IMR-90 (cell line): ENCODE data around the gene CSAD. TPM values are rescaled to one million over a fixed set of nuclear protein-coding genes. Genes with fewer than 3 reads are reported as not detected.

Experiments
- ATAC-seq: fragments of 200-7000 bp; cut with Tn5 transposase; 2 replicates; pipeline ENCODE4 v1.9.1; 2020; ENCODE audit warnings: low read depth, mild to moderate bottlenecking, moderate library complexity
- BruUV-seq: library from RNA; stranded (reverse); fragments of 400-500 nt; replicated peaks from 2 replicates; lab custom pipeline; 2021; lab: Mats Ljungman, UMichigan
- CTCF ChIA-PET: fragments of 300-600 bp; formaldehyde crosslinking; extraction: SDS; loops from one replicate; lab custom pipeline; 2021; ENCODE audit warnings: antibody characterized with exemption; lab: Yijun Ruan, JAX
- POLR2A ChIA-PET: fragments of 300-600 bp; sonication (Branson Sonifier 250); formaldehyde crosslinking; loops from one replicate; lab custom pipeline; 2022; ENCODE audit warnings: antibody characterized with exemption; ENCODE audit not compliant: unreplicated experiment; lab: Charles Lee
- DNase-seq: peaks from one replicate; pipeline ENCODE4 v3.0.0; 2013
- H2AFZ ChIP-seq: replicated peaks from 2 replicates; pipeline ENCODE3; 2013; ENCODE audit warnings: low read length, mild to moderate bottlenecking; ENCODE audit not compliant: poor library complexity
- H2AK5ac ChIP-seq: 2 replicates; pipeline ENCODE4 v1.6.1; 2013; ENCODE audit warnings: low read depth, low read length, inconsistent platforms
- H2AK9ac ChIP-seq: replicated peaks from 2 replicates; pipeline ENCODE3; 2013; ENCODE audit warnings: mild to moderate bottlenecking, low read depth, low read length, moderate library complexity; ENCODE audit not compliant: poor library complexity
- H2BK120ac ChIP-seq: 2 replicates; pipeline ENCODE4 v1.6.1; 2013; ENCODE audit warnings: low read depth, low read length, inconsistent platforms
- H2BK15ac ChIP-seq: 3 replicates; pipeline ENCODE4 v1.6.1; 2013; ENCODE audit warnings: low read depth, low read length, inconsistent platforms
- H2BK20ac ChIP-seq: 2 replicates; pipeline ENCODE4 v1.6.1; 2013; ENCODE audit warnings: low read depth, mild to moderate bottlenecking, inconsistent platforms, low read length, moderate library complexity
- H2BK5ac ChIP-seq: 2 replicates; pipeline ENCODE4 v1.6.1; 2013; ENCODE audit warnings: mild to moderate bottlenecking, low read depth, low read length, inconsistent platforms; ENCODE audit not compliant: poor library complexity, severe bottlenecking
- H3K14ac ChIP-seq: replicated peaks from 2 replicates; pipeline ENCODE4 v1.6.1; 2013; ENCODE audit warnings: low read depth, low read length, inconsistent platforms
- H3K18ac ChIP-seq: 2 replicates; pipeline ENCODE4 v1.6.1; 2013; ENCODE audit warnings: low read depth, low read length, control low read depth
- H3K23ac ChIP-seq: 2 replicates; pipeline ENCODE4 v1.6.1; 2013; ENCODE audit warnings: low read depth, low read length, inconsistent platforms
- H3K27ac ChIP-seq: 2 replicates; pipeline ENCODE4 v1.5.1; 2013; ENCODE audit warnings: mild to moderate bottlenecking, control low read depth, low read length; ENCODE audit not compliant: insufficient read depth
- H3K27me3 ChIP-seq: 2 replicates; pipeline ENCODE4 v1.6.1; 2013; ENCODE audit warnings: low read length; ENCODE audit not compliant: control insufficient read depth, insufficient read depth
- H3K36me3 ChIP-seq: 2 replicates; pipeline ENCODE4 v1.6.1; 2013; ENCODE audit warnings: low read length, mixed read lengths; ENCODE audit not compliant: control insufficient read depth, insufficient read depth
- H3K4ac ChIP-seq: 2 replicates; pipeline ENCODE4 v1.6.1; 2013; ENCODE audit warnings: low read depth, low read length, inconsistent platforms
- H3K4me1 ChIP-seq: 2 replicates; pipeline ENCODE4 v1.6.1; 2013; ENCODE audit warnings: low read length, mixed read lengths; ENCODE audit not compliant: control insufficient read depth, insufficient read depth
- H3K4me2 ChIP-seq: 2 replicates; pipeline ENCODE4 v1.6.1; 2013; ENCODE audit warnings: low read depth, mild to moderate bottlenecking, control low read depth, low read length, moderate library complexity
- H3K4me3 ChIP-seq: 2 replicates; pipeline ENCODE4 v1.5.1; 2013; ENCODE audit warnings: low read depth, mild to moderate bottlenecking, control low read depth, low read length, moderate library complexity; ENCODE audit not compliant: insufficient read depth
- H3K56ac ChIP-seq: 2 replicates; pipeline ENCODE4 v1.6.1; 2013; ENCODE audit warnings: low read length, inconsistent platforms; ENCODE audit not compliant: insufficient read depth; ENCODE audit errors: extremely low read depth
- H3K79me1 ChIP-seq, 2 experiments: 2 replicates each; pipeline ENCODE4 v1.6.1; 2013; ENCODE audit warnings: low read length in 2 of 2, inconsistent platforms in 1 of 2, low read depth in 1 of 2
- H3K9ac ChIP-seq: 2 replicates; pipeline ENCODE4 v1.6.1; 2013; ENCODE audit warnings: low read depth, low read length, control low read depth
- H3K9me1 ChIP-seq: 2 replicates; pipeline ENCODE4 v1.6.1; 2013; ENCODE audit warnings: low read length, inconsistent platforms; ENCODE audit not compliant: insufficient read depth
- H3K9me3 ChIP-seq: 2 replicates; pipeline ENCODE4 v1.6.1; 2013; ENCODE audit warnings: low read length; ENCODE audit not compliant: control insufficient read depth, insufficient read depth
- H4K20me1 ChIP-seq: 2 replicates; pipeline ENCODE4 v1.6.1; 2013; ENCODE audit warnings: low read length, inconsistent platforms; ENCODE audit not compliant: insufficient read depth
- H4K5ac ChIP-seq: 2 replicates; pipeline ENCODE4 v1.6.1; 2013; ENCODE audit warnings: mild to moderate bottlenecking, low read depth, low read length, control low read depth
- H4K8ac ChIP-seq, 2 experiments: 2 replicates each; pipeline ENCODE4 v1.6.1; 2013; ENCODE audit warnings: low read depth in 2 of 2, low read length in 2 of 2, control low read depth in 1 of 2, inconsistent platforms in 1 of 2
- H4K91ac ChIP-seq: 2 replicates; pipeline ENCODE4 v1.6.1; 2013; ENCODE audit warnings: low read depth, low read length, inconsistent platforms; ENCODE audit not compliant: insufficient read depth
- MAFK ChIP-seq: IDR thresholded peaks from 2 replicates; pipeline ENCODE4 v1.6.1; 2012; ENCODE audit warnings: low read depth, low read length, improper control_type of control experiment
- MAZ ChIP-seq: IDR thresholded peaks from 2 replicates; pipeline ENCODE4 v1.6.1; 2012; ENCODE audit warnings: low read depth, mild to moderate bottlenecking, low read length, improper control_type of control experiment, moderate library complexity, borderline replicate concordance
- WGBS, 2 experiments: methylation state at CpG; one replicate each; pipeline versions ENCODE4 v1.1.5 to v1.1.7; 2013; ENCODE audit warnings: missing lambda C conversion rate in 2 of 2; ENCODE audit not compliant: insufficient read length in 1 of 2; ENCODE audit errors: extremely low coverage in 2 of 2; 5-methylcytosine and 5-hydroxymethylcytosine counted together
- dilution Hi-C: fragments of 300-500 bp; cut with HindIII; formaldehyde crosslinking; loops from one replicate; pipeline ENCODE4 v1.14.3; 2018; ENCODE audit warnings: low sequenced_read_pairs; ENCODE audit not compliant: unreplicated experiment
- in situ Hi-C: fragments of 300-500 bp; cut with MboI; formaldehyde crosslinking; loops from 3 replicates; pipeline ENCODE4 v1.14.3; 2019; ENCODE audit warnings: low sequenced_read_pairs, inconsistent platforms, mixed read lengths
- intact Hi-C: fragments of 100-400 bp; cut with micrococcal nuclease; formaldehyde crosslinking; loops from 2 replicates; pipeline ENCODE4 v1.10.0; 2022
- polyA plus RNA-seq, 3 experiments: library from polyadenylated mRNA; depleted of rRNA; stranded (reverse); fragments of >200 nt; gene quantifications; 2 replicates each; pipeline ENCODE4 v1.2.3, GENCODE V29; 2012; ENCODE audit warnings: low replicate concordance in 1 of 3
- total RNA-seq: library from RNA; depleted of rRNA; stranded (reverse); fragments of >200 nt; gene quantifications from 2 replicates; pipeline ENCODE4 v1.2.3, GENCODE V29; 2012

The CSAD gene
- total and polyA plus RNA-seq, 2 of the 4 experiments (the other 2 are of a cell fraction): 5.4 to 45.6 TPM

DNA sequence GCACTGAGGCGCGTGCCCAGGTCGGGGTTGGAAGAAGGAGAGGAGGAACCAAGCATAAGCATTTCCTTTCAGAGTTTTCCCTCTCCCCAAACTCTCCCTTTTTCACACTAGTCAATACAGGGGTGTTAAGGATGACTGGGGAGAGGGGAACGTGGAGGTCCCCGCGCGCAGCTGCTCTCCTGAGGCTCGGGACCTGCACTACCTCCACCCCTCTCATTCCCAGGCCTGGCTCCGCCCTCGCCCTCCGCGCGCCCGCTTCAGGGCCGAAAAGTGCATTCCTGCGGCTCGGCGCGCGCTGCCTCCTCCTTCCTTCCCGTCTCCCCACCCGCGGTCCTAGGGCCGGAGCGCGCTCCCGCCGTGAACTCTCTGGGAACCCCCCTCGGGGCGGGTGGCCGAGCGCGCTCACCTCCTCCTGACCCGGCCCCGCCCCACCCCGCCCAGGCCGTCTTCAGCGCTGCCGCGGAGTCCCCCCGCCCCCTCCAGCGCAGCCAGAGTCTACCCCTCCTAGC lies 40.0 kb upstream of the CSAD start:
- 0% methylated on average over 7 of the region's 42 CpGs; no CpG with 5 or more reads in 1 of the 2 experiments for WGBS, 2 experiments
- peak overlapping the region; percentile 98 for H2BK5ac ChIP-seq
- POLR2A ChIA-PET: interaction anchor here (0.7 kb wide), 2 partner anchors 8 to 59 kb away, joined by 3 read pairs; no protein-coding TSS in a partner anchor
- peak overlapping the region; percentile 73 for H2AK9ac ChIP-seq
- peak overlapping the region; percentile 75; the same call in 1 of the 2 replicates for H3K14ac ChIP-seq
- H4K5ac ChIP-seq: no peak overlapping the region
- peak overlapping the region; percentile 94 to 97; a peak in 3 of 4 replicates for H4K8ac ChIP-seq
- H2BK15ac ChIP-seq: no peak overlapping the region
- H2AFZ ChIP-seq: peak overlapping the region; percentile 94
- peak overlapping the region; percentile 44 for H3K4ac ChIP-seq
- peaks cover 11% of the 10 kb centered on the region for H4K20me1 ChIP-seq
- ATAC-seq (peak; percentile 68), DNase-seq (peak; percentile 90)
- peak overlapping the region; percentile 54 for H3K9ac ChIP-seq
- H3K79me1 ChIP-seq: peaks cover 23 to 77% of the 10 kb centered on the region in 2 experiments
- no peak for TF ChIP-seq MAFK
- peak; percentile 94 for TF ChIP-seq MAZ
- H3K18ac ChIP-seq: no peak overlapping the region; the same call in 1 of the 2 replicates
- CTCF ChIA-PET: no interaction called here
- H3K4me2 ChIP-seq: peak overlapping the region; percentile 91
- intact Hi-C loops: loop anchor here (2.0 kb wide), 1 partner anchor 78 kb away; the partner anchor contains the start of gene MYG1
- H2AK5ac ChIP-seq: no peak overlapping the region
- peak overlapping the region; percentile 37; the same call in 1 of the 2 replicates for H3K56ac ChIP-seq
- in situ Hi-C loops: no loop called here
- H3K4me3 ChIP-seq: peak overlapping the region; percentile 53
- peaks cover 34% of the 10 kb centered on the region for H3K9me1 ChIP-seq
- peak overlapping the region; percentile 66; the same call in 1 of the 2 replicates for H4K91ac ChIP-seq
- H2BK120ac ChIP-seq: no peak overlapping the region
- peaks cover 48% of the 10 kb centered on the region for H3K4me1 ChIP-seq
- no TSS peak for BruUV-seq
- H3K27ac ChIP-seq: peak overlapping the region; percentile 94
- dilution Hi-C loops: no loop called here
- H3K9me3 ChIP-seq: no peaks in the 10 kb centered on the region
- peak overlapping the region; percentile 54; the same call in 1 of the 2 replicates for H3K23ac ChIP-seq
- H3K36me3 ChIP-seq: no peaks in the 10 kb centered on the region
- no peak overlapping the region for H2BK20ac ChIP-seq
- no peaks in the 10 kb centered on the region for H3K27me3 ChIP-seq
